IPS DF 19.7 (cell line): ENCODE results near the gene SIVA1.

Experiments
- DNase-seq: peaks from one replicate; pipeline ENCODE4 v3.0.0-alpha.2; 2013; ENCODE audit warnings: low read depth, low spot score

Gene SIVA1

GRCh38 chr14:104752735-104753527 lies at the start of gene SIVA1:
TSS of gene SIVA1 (plus strand) at chr14:104753147. CDS start at chr14:104753202, 55 bp downstream.
- peak; percentile 95 for DNase-seq

GRCh38 chr14:104703269-104703668 lies 49.7 kb upstream of the SIVA1 start:
- no peak for DNase-seq

GRCh38 chr14:104704252-104704651 lies 48.7 kb upstream of the SIVA1 start:
- no peak for DNase-seq

- DNase-seq = no peak
Observed at GRCh38 chr14:104705340-104706047, 47.5 kb upstream of the SIVA1 start.

GRCh38 chr14:104706733-104707607 lies 46.0 kb upstream of the SIVA1 start:
- no peak for DNase-seq

GRCh38 chr14:104707608-104708595 lies 45.0 kb upstream of the SIVA1 start:
- DNase-seq = no peak

- no peak for DNase-seq
Observed at GRCh38 chr14:104708606-104709268, 44.2 kb upstream of the SIVA1 start.

GRCh38 chr14:104709387-104710039 lies 43.4 kb upstream of the SIVA1 start:
- no peak for DNase-seq

- no peak for DNase-seq
Observed at GRCh38 chr14:104710071-104710735, 42.7 kb upstream of the SIVA1 start.

GRCh38 chr14:104712881-104713734 lies 39.8 kb upstream of the SIVA1 start:
- DNase-seq = no peak

- no peak for DNase-seq
Observed at GRCh38 chr14:104714066-104714465, 38.9 kb upstream of the SIVA1 start.

GRCh38 chr14:104714681-104715080 lies 38.3 kb upstream of the SIVA1 start:
- no peak for DNase-seq

GRCh38 chr14:104715416-104715815 lies 37.5 kb upstream of the SIVA1 start:
- DNase-seq = no peak

GRCh38 chr14:104715871-104716270 lies 37.1 kb upstream of the SIVA1 start:
- no peak for DNase-seq

GRCh38 chr14:104717137-104717536 lies 35.8 kb upstream of the SIVA1 start:
- DNase-seq = no peak

GRCh38 chr14:104717646-104718045 lies 35.3 kb upstream of the SIVA1 start:
- DNase-seq = no peak

GRCh38 chr14:104718147-104718546 lies 34.8 kb upstream of the SIVA1 start:
- DNase-seq = no peak

GRCh38 chr14:104718871-104719270 lies 34.1 kb upstream of the SIVA1 start:
- no peak for DNase-seq
